GM19397 (cell line): ENCODE results near the gene ADGRV1.
"Not testable (repeated sequence)": the region's sequence is repeated elsewhere in the genome, so short reads cannot be mapped to it uniquely, and the experiment has no call there.

Source experiments
- ATAC-seq: cut with Tn5 transposase; IDR thresholded peaks from one replicate; pipeline ENCODE4 v1.9.1; 2021; ENCODE audit warnings: mild to moderate bottlenecking, moderate library complexity; ENCODE audit not compliant: unreplicated experiment

Gene ADGRV1

GRCh38 chr5:90981177-90981576 lies 422.6 kb downstream of the ADGRV1 start:
- ATAC-seq: no peak

- no peak for ATAC-seq
Observed at GRCh38 chr5:90981821-90982220, 423.2 kb downstream of the ADGRV1 start.

- no peak for ATAC-seq
Observed at GRCh38 chr5:90982576-90982975, 424.0 kb downstream of the ADGRV1 start.

DNA sequence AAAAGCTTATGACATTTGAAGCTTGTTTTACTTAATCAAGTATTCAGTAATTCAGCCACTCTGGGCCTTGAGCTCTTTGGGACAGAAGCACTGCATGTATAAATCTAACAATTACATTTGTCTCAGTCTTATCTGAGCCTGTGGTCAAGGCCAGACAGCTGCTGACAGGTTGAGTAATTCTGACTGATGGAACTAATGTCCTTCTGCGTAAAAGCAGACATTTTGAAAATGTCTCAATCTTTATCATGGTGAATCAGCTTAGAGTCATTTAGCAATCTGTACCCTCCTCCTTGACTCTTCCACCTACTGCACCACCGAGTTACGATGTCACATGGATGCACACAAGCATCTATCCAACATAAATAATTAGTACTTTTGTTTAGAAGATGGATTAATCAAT lies 424.6 kb downstream of the ADGRV1 start:
- ATAC-seq: no peak

DNA sequence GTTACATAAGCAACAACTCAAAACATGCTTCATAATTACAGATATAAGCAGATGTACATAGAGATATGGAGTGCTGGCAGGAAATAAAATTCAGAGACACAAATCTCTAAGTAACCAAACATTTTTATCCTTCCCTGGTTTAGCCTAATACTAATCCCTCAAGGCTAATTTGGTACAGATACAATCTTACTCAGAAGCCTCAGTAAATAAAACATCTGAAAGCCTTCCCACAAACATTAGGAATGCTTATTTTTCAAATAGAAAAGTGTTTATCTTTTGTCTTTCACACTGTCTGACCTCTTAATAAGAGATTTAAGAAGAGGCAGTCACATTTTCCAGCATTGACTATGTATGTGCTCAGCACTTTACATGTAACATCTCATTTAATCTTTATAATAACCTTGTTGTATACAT lies 425.1 kb downstream of the ADGRV1 start:
- no peak for ATAC-seq

GRCh38 chr5:90985341-90985740 lies 426.7 kb downstream of the ADGRV1 start:
- ATAC-seq: no peak

- no peak for ATAC-seq
Observed at GRCh38 chr5:90987726-90988125, 429.1 kb downstream of the ADGRV1 start.

DNA sequence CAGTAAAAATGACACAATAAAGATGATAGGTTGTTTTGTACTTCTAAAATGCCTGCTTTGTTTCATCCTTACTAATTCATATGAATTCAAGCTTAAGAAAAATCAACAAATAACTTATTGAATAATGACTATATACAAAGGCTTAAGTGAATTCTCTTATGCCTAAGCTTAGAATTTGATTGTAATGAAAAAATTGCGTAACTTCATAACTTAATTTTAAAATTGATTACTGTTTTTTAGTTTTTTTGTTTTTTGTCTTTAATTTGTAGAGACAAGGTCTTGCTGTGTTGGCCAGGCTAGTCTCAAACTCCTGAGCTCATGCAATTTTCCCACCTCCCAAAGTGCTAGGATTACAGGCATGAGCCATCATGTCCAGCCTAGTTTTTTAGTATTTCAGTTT lies 432.6 kb downstream of the ADGRV1 start:
- no peak for ATAC-seq

DNA sequence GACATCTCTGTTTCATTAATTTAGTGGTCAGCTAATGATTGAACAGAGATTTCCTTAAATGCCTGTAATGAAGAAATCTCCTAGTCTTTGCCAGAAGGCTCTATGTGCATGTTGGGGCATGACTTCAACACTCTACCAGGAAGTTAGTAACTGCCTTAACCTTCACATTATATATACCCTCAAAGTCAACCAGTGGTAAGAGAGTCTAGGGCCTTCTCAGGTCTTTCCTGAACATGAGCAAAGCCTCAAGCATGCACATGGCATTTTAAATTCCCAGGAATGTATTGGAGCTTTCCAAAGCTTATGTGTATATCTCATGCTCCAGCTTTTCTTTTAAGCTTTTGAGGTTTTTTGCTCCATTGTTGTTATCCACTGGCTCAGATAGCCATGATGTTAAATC lies 436.2 kb downstream of the ADGRV1 start:
- ATAC-seq: no peak

DNA sequence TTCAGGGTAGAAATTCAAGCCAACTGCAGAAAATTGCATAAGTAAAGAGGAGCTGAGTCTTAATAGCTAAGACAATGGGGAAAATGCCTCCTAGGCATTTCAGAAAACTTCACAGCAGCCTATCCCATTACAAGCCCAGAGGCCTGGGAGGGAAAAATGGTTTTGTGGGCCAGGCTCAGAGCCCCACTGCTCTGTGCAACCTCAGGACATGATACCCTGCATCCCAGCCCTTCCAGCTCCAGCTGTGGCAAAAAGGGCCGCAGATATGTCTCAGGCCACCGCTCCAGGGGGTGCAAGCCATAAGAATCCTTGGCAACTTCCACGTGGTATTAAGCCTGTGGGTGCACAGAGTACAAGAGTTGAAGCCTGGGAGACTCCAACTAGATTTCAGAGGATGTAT lies 437.5 kb downstream of the ADGRV1 start:
- ATAC-seq: no peak

- no peak for ATAC-seq
Observed at GRCh38 chr5:90997082-90997481, 438.5 kb downstream of the ADGRV1 start.

- no peak for ATAC-seq
Observed at GRCh38 chr5:91000743-91001142, 442.1 kb downstream of the ADGRV1 start.

GRCh38 chr5:91006713-91007112 lies 448.1 kb downstream of the ADGRV1 start:
- no peak for ATAC-seq

DNA sequence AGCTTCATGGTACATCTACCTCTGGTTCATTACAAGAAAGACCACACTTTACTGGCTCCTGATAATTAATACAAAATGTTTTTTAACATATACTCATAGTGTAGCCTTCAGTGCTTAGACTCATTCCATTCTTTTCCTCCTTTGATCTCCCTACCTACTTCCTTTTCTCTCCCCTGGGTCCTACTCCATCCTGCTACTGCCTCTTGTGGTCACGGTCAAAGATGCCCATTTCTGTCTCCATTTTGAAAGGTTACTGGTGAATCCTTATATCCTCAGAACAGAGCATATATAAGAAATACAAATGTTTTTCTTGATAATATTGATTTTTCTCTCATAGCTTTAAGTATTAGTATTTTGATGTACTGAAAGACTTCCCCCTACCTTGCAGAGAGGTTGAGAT lies 448.7 kb downstream of the ADGRV1 start:
- ATAC-seq: no peak

DNA sequence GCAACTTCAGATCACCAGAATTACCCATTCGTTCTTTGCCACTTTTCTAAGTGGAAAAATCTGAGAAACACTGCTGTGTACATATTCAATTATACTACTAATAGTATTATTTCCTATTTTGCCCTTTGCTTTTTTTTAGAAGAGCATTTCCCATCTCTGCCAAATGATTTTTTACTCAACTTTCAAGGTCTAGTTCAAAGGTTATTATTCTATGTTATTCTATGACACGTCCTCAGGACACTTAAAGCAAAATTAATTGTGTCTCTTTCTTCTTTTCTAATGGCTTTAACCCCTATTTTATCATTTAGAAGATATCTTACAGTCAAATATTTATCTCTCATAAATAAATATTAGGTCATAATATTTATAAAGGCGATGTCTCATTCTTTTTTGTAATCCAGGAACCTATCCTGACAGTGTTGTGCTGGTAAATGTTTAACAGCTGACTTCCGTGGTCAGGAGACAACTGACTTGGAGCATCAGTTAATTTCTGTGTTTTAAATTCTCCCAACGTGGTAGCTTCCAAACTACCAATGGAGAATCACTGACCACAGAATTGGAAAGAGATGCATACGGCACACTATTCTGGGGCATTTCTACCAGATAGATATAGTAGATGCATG lies 449.3 kb downstream of the ADGRV1 start:
- no peak for ATAC-seq

DNA sequence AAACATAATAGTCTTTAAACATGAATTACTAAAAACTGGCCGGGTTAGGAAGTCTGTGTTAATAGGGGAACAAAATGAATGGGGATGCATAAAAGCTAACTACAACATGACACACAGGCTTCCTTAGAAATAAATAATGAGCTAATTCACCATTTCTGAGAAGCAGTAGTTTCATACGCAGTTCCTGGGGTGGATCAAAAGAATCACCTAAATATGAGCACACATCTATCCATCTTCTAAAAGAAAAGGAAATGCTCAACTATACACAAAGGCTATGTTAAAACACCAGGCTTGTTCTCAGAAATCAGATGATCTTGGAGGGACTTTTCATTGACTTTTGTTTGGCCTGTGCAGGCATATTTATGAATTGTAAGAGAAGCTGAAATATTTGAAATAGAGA lies 451.5 kb downstream of the ADGRV1 start:
- no peak for ATAC-seq

DNA sequence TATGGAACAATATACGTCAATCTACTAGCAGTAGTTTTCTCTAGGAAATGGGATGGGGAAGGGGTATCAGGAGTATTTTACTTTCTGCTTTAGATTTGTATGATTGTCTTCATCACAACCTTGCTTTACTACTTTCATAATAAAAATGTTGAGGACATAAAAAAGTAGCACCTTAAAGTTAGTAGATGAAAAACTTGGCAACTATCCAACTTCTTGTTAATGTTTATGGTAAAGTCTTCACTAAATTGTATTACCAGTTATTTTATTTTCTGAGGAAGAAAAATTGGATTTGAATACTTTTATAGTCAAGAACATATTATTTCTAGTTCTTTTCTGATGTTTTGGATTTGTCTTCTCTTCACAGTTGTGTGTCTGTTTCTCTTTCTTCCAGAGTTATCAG lies 452.4 kb downstream of the ADGRV1 start:
- ATAC-seq: no peak

GRCh38 chr5:91012867-91013266 lies 454.3 kb downstream of the ADGRV1 start:
- ATAC-seq: not testable (repeated sequence)

GRCh38 chr5:91016322-91016721 lies 457.7 kb downstream of the ADGRV1 start:
- no peak for ATAC-seq

GRCh38 chr5:91016954-91017700 lies 458.5 kb downstream of the ADGRV1 start:
- ATAC-seq: no peak

DNA sequence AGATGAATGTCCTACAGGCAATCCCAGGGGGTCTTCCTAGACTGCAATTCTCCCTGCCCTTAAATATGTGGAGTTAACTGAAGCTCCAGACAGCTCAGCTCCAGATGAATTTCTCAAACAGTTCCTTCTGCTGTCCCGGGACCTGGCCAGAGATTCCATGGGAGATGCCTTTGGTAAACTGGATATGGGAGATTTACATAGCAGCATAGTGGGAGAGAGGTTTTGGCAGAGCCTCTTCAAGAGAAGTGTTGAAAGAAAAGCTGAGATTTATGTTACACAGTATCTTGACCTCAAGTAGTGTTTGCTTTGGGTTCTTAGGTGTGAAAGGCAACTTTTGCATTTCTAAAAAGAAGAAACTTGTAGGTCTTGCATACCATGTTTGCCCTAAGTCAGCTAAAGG lies 459.6 kb downstream of the ADGRV1 start:
- ATAC-seq: no peak

DNA sequence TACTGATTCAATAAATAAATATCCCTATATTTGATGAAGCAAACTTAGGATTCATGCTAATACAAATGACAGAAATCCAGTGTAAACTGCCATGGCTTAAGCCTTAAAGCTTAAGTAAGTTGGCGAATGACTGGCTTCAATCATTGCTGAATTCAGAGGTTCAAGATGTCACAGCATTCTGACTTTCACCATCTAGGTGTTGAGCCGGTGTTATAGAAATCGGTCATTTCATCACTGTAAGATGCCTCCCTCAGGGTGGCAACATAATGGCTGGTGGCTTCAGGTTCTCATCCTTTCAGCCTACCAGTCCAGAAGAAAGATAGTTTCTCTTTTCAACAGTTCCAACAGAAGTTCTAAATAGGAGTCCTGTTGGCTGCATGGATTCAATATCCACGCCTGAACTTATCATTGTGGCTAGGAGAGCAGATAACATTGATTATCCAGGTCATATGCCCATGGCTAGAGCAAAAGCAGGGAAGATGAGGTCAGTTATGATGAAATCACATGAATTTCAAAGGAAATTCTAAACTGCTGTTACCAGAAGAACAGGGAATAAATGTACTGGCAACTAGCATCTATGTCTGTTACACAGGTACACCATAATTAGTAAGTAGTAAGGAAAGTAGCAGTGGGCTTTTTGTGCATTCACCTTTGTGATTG lies 460.2 kb downstream of the ADGRV1 start:
- ATAC-seq: no peak
